HG03520 (cell line): ENCODE data around the gene IMMT.

Experiments used
- ATAC-seq: cut with Tn5 transposase; IDR thresholded peaks from one replicate; pipeline ENCODE4 v1.9.1; 2021; ENCODE audit warnings: mild to moderate bottlenecking, moderate library complexity; ENCODE audit not compliant: unreplicated experiment

IMMT gene

DNA sequence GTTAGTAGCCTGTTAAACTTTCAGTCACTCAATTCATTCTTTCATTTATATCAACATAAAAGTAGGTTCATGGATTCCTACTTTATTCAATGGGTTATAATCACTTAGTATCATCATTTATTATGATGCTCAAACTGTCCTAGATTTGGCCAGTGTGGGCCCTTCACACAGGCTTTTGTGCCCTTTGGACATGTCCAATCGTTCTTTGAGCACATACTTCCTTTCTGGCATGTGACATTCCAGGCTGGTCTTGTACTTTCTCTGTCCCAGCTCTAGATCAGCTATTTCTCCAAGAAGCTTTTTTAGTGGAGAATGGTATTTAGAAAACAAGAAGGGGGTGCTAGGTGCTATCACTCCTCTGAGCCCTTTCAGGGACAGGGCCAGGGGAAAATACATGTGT lies 101.0 kb downstream of the IMMT start:
- no peak for ATAC-seq
